GM13976 (cell line): ENCODE results near the gene POLE4.

Experiments used
- DNase-seq: peaks from one replicate; pipeline ENCODE4 v3.0.0; 2012; ENCODE audit warnings: low spot score
- in situ Hi-C: fragments of 300-500 bp; cut with MboI; formaldehyde crosslinking; loops from one replicate; pipeline ENCODE4 v1.12.0; 2022; ENCODE audit warnings: low sequenced_read_pairs, mixed read lengths, inconsistent platforms; ENCODE audit not compliant: unreplicated experiment
- TF ChIP-seq, protein P1 (sequence below): IDR thresholded peaks from 2 replicates; pipeline ENCODE4 v1.5.1; 2012; ENCODE audit warnings: borderline replicate concordance, mild to moderate bottlenecking; ENCODE audit not compliant: insufficient read depth; ENCODE audit errors: extremely low read depth, missing control alignments, control extremely low read depth

The POLE4 gene

GRCh38 chr2:74984947-74985637 is 26.6 kb downstream of the POLE4 start:
- TF ChIP-seq, protein P1, sequence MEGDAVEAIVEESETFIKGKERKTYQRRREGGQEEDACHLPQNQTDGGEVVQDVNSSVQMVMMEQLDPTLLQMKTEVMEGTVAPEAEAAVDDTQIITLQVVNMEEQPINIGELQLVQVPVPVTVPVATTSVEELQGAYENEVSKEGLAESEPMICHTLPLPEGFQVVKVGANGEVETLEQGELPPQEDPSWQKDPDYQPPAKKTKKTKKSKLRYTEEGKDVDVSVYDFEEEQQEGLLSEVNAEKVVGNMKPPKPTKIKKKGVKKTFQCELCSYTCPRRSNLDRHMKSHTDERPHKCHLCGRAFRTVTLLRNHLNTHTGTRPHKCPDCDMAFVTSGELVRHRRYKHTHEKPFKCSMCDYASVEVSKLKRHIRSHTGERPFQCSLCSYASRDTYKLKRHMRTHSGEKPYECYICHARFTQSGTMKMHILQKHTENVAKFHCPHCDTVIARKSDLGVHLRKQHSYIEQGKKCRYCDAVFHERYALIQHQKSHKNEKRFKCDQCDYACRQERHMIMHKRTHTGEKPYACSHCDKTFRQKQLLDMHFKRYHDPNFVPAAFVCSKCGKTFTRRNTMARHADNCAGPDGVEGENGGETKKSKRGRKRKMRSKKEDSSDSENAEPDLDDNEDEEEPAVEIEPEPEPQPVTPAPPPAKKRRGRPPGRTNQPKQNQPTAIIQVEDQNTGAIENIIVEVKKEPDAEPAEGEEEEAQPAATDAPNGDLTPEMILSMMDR = no peak
- in situ Hi-C loops = no loop called here
- DNase-seq = no peak

DNA sequence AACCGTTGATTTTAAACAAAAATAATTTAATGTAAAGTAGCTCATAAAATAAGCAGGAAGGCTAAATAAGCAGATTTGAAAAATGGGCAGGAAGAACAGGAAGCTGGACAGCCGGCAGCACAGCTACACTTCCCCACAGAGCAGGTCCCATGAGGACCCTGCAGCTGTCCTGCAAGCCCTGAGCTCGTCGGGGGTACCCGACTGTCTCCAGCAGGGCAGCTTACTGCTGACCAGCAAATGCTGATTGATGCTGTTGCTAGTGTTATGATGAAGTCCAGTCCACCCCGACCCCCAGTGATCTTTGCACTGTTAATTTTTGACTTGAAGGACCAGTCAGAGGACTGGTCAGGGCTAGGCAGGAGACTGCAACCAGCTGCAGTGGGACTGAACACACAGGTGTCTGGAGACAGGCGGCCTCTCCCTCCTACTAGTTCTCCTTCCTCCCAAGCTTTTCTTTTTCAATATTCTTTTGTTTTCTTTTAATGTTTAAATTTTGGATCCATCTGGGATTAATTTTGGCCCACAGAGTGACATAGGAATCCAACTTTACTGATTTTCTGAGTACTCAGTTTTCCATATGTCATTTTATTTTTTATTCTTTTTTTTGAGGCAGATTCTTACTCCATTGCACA is 27.7 kb downstream of the POLE4 start:
- TF ChIP-seq, protein P1 = no peak
- DNase-seq = no peak
- in situ Hi-C loops = no loop called here

DNA sequence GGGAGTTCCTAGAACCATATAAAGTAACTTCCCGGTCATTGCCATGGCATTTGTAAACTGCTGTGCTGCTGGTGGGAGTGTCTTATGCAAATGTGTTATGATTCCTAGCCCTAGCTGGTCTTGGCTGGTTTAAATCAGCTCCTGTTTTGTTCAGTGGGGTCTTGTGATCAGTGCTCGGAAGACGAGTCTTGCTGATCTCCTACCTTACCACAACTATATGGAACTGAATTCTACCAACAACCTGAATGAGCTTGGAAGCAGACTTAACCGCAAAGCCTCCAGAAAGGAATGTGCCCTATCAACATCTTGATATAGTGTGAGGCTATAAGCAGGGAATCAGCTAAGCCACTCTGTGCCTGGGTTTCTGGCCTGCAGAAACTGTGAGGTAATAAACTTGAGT is 33.5 kb downstream of the POLE4 start:
- DNase-seq = no peak
- TF ChIP-seq, protein P1 = no peak
- in situ Hi-C loops = no loop called here

GRCh38 chr2:74999468-74999867 is 41.0 kb downstream of the POLE4 start:
- in situ Hi-C loops = no loop called here
- DNase-seq = no peak
- TF ChIP-seq, protein P1 = no peak

DNA sequence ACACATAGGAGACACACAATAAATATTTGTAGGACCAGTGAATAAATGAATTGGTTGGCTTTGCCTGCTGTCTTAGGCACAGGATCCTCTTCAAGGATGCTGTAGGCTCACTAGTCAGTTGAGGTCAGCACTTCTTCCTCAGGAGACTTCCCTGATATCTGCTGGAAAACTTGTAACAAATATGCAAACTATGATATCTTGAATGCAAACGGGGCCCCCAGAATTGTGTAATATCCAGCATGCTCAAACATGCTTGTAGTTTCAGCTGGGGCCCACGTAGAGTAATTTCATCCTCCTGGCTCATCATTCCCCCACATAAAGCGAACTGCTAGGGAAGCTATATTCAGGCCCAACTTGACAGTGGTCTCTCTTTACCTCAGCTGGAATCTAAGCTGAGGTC is 43.6 kb downstream of the POLE4 start:
- TF ChIP-seq, protein P1 = no peak
- in situ Hi-C loops = no loop called here
- no peak for DNase-seq

- TF ChIP-seq, protein P1 = no peak
- no peak for DNase-seq
- in situ Hi-C loops = no loop called here
Measured at GRCh38 chr2:75003276-75003675, 44.8 kb downstream of the POLE4 start.
